Esophagus (tissue), 2 donors: Measurements from ENCODE around the gene TEX11. TPM values are rescaled to one million over a fixed set of nuclear protein-coding genes. Genes with fewer than 3 reads are reported as not detected.
"Not testable (repeated sequence)": the region's sequence is repeated elsewhere in the genome, so short reads cannot be mapped to it uniquely, and the experiment has no call there.

Source experiments
- H3K27ac ChIP-seq, 2 donors: one replicate each; pipeline ENCODE4 v1.5.1; 2013; ENCODE audit warnings: low read depth in 2 of 2, mild to moderate bottlenecking in 2 of 2, inconsistent platforms in 1 of 2, low read length in 1 of 2, moderate library complexity in 1 of 2
- H3K27me3 ChIP-seq, 2 donors: one replicate each; pipeline ENCODE4 v1.6.1; 2013; ENCODE audit warnings: low read length in 2 of 2, control low read depth in 1 of 2, mild to moderate bottlenecking in 1 of 2; ENCODE audit not compliant: insufficient read depth in 2 of 2, control insufficient read depth in 1 of 2
- H3K36me3 ChIP-seq, 2 donors: one replicate each; pipeline ENCODE4 v1.6.1; 2013; ENCODE audit warnings: low read length in 1 of 2; ENCODE audit not compliant: control insufficient read depth in 2 of 2, insufficient read depth in 2 of 2
- H3K4me1 ChIP-seq, 2 donors: one replicate each; pipeline ENCODE4 v1.6.1; 2013; ENCODE audit warnings: low read length in 1 of 2; ENCODE audit not compliant: control insufficient read depth in 2 of 2, insufficient read depth in 2 of 2
- H3K4me3 ChIP-seq, 2 donors: one replicate each; pipeline ENCODE4 v1.5.1; 2013; ENCODE audit warnings: low read length in 2 of 2, mild to moderate bottlenecking in 2 of 2, low read depth in 1 of 2, moderate library complexity in 1 of 2
- H3K9me3 ChIP-seq, 2 donors: one replicate each; pipeline ENCODE4 v1.6.1; 2013; ENCODE audit warnings: mild to moderate bottlenecking in 2 of 2, low read depth in 1 of 2, low read length in 1 of 2, moderate library complexity in 1 of 2; ENCODE audit not compliant: control insufficient read depth in 2 of 2, insufficient read depth in 1 of 2
- WGBS, 2 donors: extraction: QIAGEN DNeasy Blood & Tissue Kit; methylation state at CpG; one replicate each; pipeline ENCODE4 v1.1.7; 2013; 5-methylcytosine and 5-hydroxymethylcytosine counted together
- polyA plus RNA-seq, 2 donors: library from polyadenylated mRNA; stranded (reverse); fragments of 200-250 nt; gene quantifications; one replicate each; pipeline ENCODE4 v1.2.3, GENCODE V29; 2013
- donor health status: healthy with polysubstance abuse.
- donor health status: Bipolar disorder and iron deficiency.

TEX11 gene
- polyA plus RNA-seq, 2 donors, result not detected

- 82 to 96% methylated on average over 1 of the region's 1 CpG for WGBS, 2 donors
- Histone ChIP-seq H3K27me3 (no peaks in the 10 kb centered on the region), H3K4me3 (no peak overlapping the region)
Measured at GRCh38 chrX:70636218-70636617, 272.3 kb downstream of the TEX11 start.

GRCh38 chrX:70635669-70636068, 272.8 kb downstream of the TEX11 start:
- 78 to 82% methylated on average over 2 of the region's 2 CpGs for WGBS, 2 donors
- no peaks in the 10 kb centered on the region for H3K27me3 ChIP-seq
- no peaks in the 10 kb centered on the region for H3K36me3 ChIP-seq
- no peaks in the 10 kb centered on the region for H3K9me3 ChIP-seq
- H3K4me3 ChIP-seq, result no peak overlapping the region
- no peak overlapping the region for H3K27ac ChIP-seq
- no peaks in the 10 kb centered on the region for H3K4me1 ChIP-seq

More at GRCh38 chrX:70636218-70636617, 272.3 kb downstream of the TEX11 start:
- no peaks in the 10 kb centered on the region for H3K4me1 ChIP-seq
- H3K36me3 ChIP-seq, result no peaks in the 10 kb centered on the region
- no peaks in the 10 kb centered on the region for H3K9me3 ChIP-seq
- no peak overlapping the region for H3K27ac ChIP-seq

GRCh38 chrX:70635227-70635626, 273.3 kb downstream of the TEX11 start:
- WGBS, 2 donors, result 72 to 76% methylated on average over 4 of the region's 4 CpGs
- H3K27ac ChIP-seq, result no peak overlapping the region

GRCh38 chrX:70621743-70622142, 286.8 kb downstream of the TEX11 start:
- 64 to 72% methylated on average over 1 of the region's 1 CpG for WGBS, 2 donors
- H3K9me3 ChIP-seq, result no peaks in the 10 kb centered on the region
- no peaks in the 10 kb centered on the region for H3K4me1 ChIP-seq

More at GRCh38 chrX:70635227-70635626, 273.3 kb downstream of the TEX11 start:
- H3K4me1 ChIP-seq, result no peaks in the 10 kb centered on the region
- H3K9me3 ChIP-seq, result no peaks in the 10 kb centered on the region
- no peaks in the 10 kb centered on the region for H3K27me3 ChIP-seq
- H3K36me3 ChIP-seq, result no peaks in the 10 kb centered on the region
- no peak overlapping the region for H3K4me3 ChIP-seq

GRCh38 chrX:70618467-70618866, 290.0 kb downstream of the TEX11 start:
- Histone ChIP-seq H3K36me3 (no peaks in the 10 kb centered on the region), H3K9me3 (no peaks in the 10 kb centered on the region), H3K4me3 (no peak overlapping the region), H3K27me3 (no peaks in the 10 kb centered on the region), H3K4me1 (no peaks in the 10 kb centered on the region), H3K27ac (no peak overlapping the region)
- 90 to 92% methylated on average over 5 of the region's 5 CpGs for WGBS, 2 donors

More at GRCh38 chrX:70621743-70622142, 286.8 kb downstream of the TEX11 start:
- no peaks in the 10 kb centered on the region for H3K36me3 ChIP-seq
- no peak overlapping the region for H3K4me3 ChIP-seq
- no peak overlapping the region for H3K27ac ChIP-seq
- H3K27me3 ChIP-seq, result no peaks in the 10 kb centered on the region

- H3K36me3 ChIP-seq, result no peaks in the 10 kb centered on the region
- no peaks in the 10 kb centered on the region for H3K9me3 ChIP-seq
- H3K27me3 ChIP-seq, result no peaks in the 10 kb centered on the region
- 65 to 76% methylated on average over 5 of the region's 5 CpGs for WGBS, 2 donors
- H3K4me1 ChIP-seq, result no peaks in the 10 kb centered on the region
- no peak overlapping the region for H3K27ac ChIP-seq
- no peak overlapping the region for H3K4me3 ChIP-seq
Measured at GRCh38 chrX:70613295-70613694, 295.2 kb downstream of the TEX11 start.

- no peaks in the 10 kb centered on the region for H3K4me1 ChIP-seq
- H3K36me3 ChIP-seq, result no peaks in the 10 kb centered on the region
- no peak overlapping the region for H3K27ac ChIP-seq
- peaks cover 0 to 4% of the 10 kb centered on the region in 2 donors for H3K27me3 ChIP-seq
- 33 to 67% methylated on average over 1 of the region's 1 CpG for WGBS, 2 donors
- no peak overlapping the region for H3K4me3 ChIP-seq
- H3K9me3 ChIP-seq, result no peaks in the 10 kb centered on the region
Measured at GRCh38 chrX:70605352-70605751, 303.2 kb downstream of the TEX11 start.

GRCh38 chrX:70592091-70592490, 316.4 kb downstream of the TEX11 start:
- 32 to 44% methylated on average over 1 of the region's 1 CpG for WGBS, 2 donors
- Histone ChIP-seq H3K27me3 (peaks cover 0 to 2% of the 10 kb centered on the region in 2 donors), H3K27ac (no peak overlapping the region), H3K4me1 (no peaks in the 10 kb centered on the region), H3K9me3 (peaks cover 0 to 3% of the 10 kb centered on the region in 2 donors), H3K4me3 (no peak overlapping the region), H3K36me3 (no peaks in the 10 kb centered on the region)

GRCh38 chrX:70587158-70587557, 321.4 kb downstream of the TEX11 start:
- H3K27ac ChIP-seq, H3K9me3 ChIP-seq, H3K4me3 ChIP-seq, H3K27me3 ChIP-seq, H3K4me1 ChIP-seq, H3K36me3 ChIP-seq: not testable (repeated sequence)
- WGBS, 2 donors, result 17 to 28% methylated on average over 1 of the region's 1 CpG

- no peaks in the 10 kb centered on the region for H3K4me1 ChIP-seq
- no peaks in the 10 kb centered on the region for H3K9me3 ChIP-seq
- H3K4me3 ChIP-seq, result no peak overlapping the region
- no peak overlapping the region for H3K27ac ChIP-seq
- no peaks in the 10 kb centered on the region for H3K27me3 ChIP-seq
- 83 to 93% methylated on average over 4 of the region's 4 CpGs for WGBS, 2 donors
- no peaks in the 10 kb centered on the region for H3K36me3 ChIP-seq
Measured at GRCh38 chrX:70577442-70577841, 331.1 kb downstream of the TEX11 start.
